MG63 (cell line): Measurements from ENCODE around the gene ZSWIM7. TPM values are rescaled to one million over a fixed set of nuclear protein-coding genes. Genes with fewer than 3 reads are reported as not detected.
A peak's percentile ranks its signal among the peaks of the same experiment; 100 is the strongest.

ENCODE experiments used
- DNase-seq: peaks from one replicate; pipeline ENCODE4 v3.0.0-alpha.2; 2020
- H3K27me3 ChIP-seq: fragments of 250-450 bp; sonication (Bioruptor Pico); 2 replicates; pipeline ENCODE4 v1.5.1; 2020; ENCODE audit warnings: mild to moderate bottlenecking, moderate library complexity
- H3K36me3 ChIP-seq: fragments of 250-450 bp; sonication (Bioruptor Pico); 2 replicates; pipeline ENCODE4 v1.5.1; 2020; ENCODE audit warnings: mild to moderate bottlenecking, moderate library complexity
- H3K4me3 ChIP-seq: fragments of 250-450 bp; sonication (Bioruptor Pico); 2 replicates; pipeline ENCODE4 v1.5.1; 2020; ENCODE audit warnings: mild to moderate bottlenecking, moderate library complexity
- H3K9me3 ChIP-seq: fragments of 250-450 bp; sonication (Bioruptor Pico); 2 replicates; pipeline ENCODE4 v1.5.1; 2020; ENCODE audit warnings: mild to moderate bottlenecking, moderate library complexity
- total RNA-seq: library from RNA; depleted of rRNA; stranded (reverse); fragments of >200 nt; shearing (Covaris generic); gene quantifications from 2 replicates; pipeline ENCODE4 v1.2.3, GENCODE V29; 2014; ENCODE audit warnings: low replicate concordance

The ZSWIM7 gene
- total RNA-seq, 1 experiment from 2014 or later = 11.5 TPM

GRCh38 chr17:15970500-15970899 is 29.0 kb downstream of the ZSWIM7 start:
- no peaks in the 10 kb centered on the region for H3K27me3 ChIP-seq
- DNase-seq = no peak
- peaks cover 7% of the 10 kb centered on the region; the same call in 1 of the 2 replicates for H3K36me3 ChIP-seq
- no peaks in the 10 kb centered on the region for H3K9me3 ChIP-seq
- H3K4me3 ChIP-seq = no peak overlapping the region

GRCh38 chr17:15969463-15969862 is 30.0 kb downstream of the ZSWIM7 start:
- Histone ChIP-seq H3K4me3 (no peak overlapping the region), H3K9me3 (no peaks in the 10 kb centered on the region), H3K36me3 (peaks cover 3% of the 10 kb centered on the region; the same call in 1 of the 2 replicates), H3K27me3 (no peaks in the 10 kb centered on the region)
- DNase-seq = no peak

GRCh38 chr17:15967706-15968399 is 31.7 kb downstream of the ZSWIM7 start:
- no peaks in the 10 kb centered on the region for H3K9me3 ChIP-seq
- H3K4me3 ChIP-seq = no peak overlapping the region
- no peaks in the 10 kb centered on the region for H3K27me3 ChIP-seq
- H3K36me3 ChIP-seq = peaks cover 3% of the 10 kb centered on the region; the same call in 1 of the 2 replicates
- no peak for DNase-seq

- no peak for DNase-seq
- no peaks in the 10 kb centered on the region for H3K27me3 ChIP-seq
- H3K9me3 ChIP-seq = no peaks in the 10 kb centered on the region
- peaks cover 3% of the 10 kb centered on the region; the same call in 1 of the 2 replicates for H3K36me3 ChIP-seq
- no peak overlapping the region for H3K4me3 ChIP-seq
Observed at GRCh38 chr17:15966879-15967248, 32.6 kb downstream of the ZSWIM7 start.

GRCh38 chr17:15966183-15966878 is 33.2 kb downstream of the ZSWIM7 start:
- Histone ChIP-seq H3K9me3 (no peaks in the 10 kb centered on the region), H3K4me3 (no peak overlapping the region), H3K36me3 (peaks cover 3% of the 10 kb centered on the region; the same call in 1 of the 2 replicates), H3K27me3 (no peaks in the 10 kb centered on the region)
- no peak for DNase-seq

- peaks cover 3% of the 10 kb centered on the region; the same call in 1 of the 2 replicates for H3K36me3 ChIP-seq
- H3K27me3 ChIP-seq = no peaks in the 10 kb centered on the region
- no peaks in the 10 kb centered on the region for H3K9me3 ChIP-seq
- DNase-seq = no peak
- no peak overlapping the region for H3K4me3 ChIP-seq
Observed at GRCh38 chr17:15965528-15965927, 34.0 kb downstream of the ZSWIM7 start.

GRCh38 chr17:15963670-15964110 is 35.8 kb downstream of the ZSWIM7 start:
- H3K4me3 ChIP-seq = no peak overlapping the region
- DNase-seq = peak; percentile 64

GRCh38 chr17:15958484-15958854 is 41.0 kb downstream of the ZSWIM7 start:
- Histone ChIP-seq H3K36me3 (no peaks in the 10 kb centered on the region; the same call in 1 of the 2 replicates), H3K4me3 (no peak overlapping the region)

More at GRCh38 chr17:15963670-15964110, 35.8 kb downstream of the ZSWIM7 start:
- H3K36me3 ChIP-seq = no peaks in the 10 kb centered on the region
- no peaks in the 10 kb centered on the region for H3K27me3 ChIP-seq
- no peaks in the 10 kb centered on the region for H3K9me3 ChIP-seq

GRCh38 chr17:15957608-15958307 is 41.7 kb downstream of the ZSWIM7 start:
- Histone ChIP-seq H3K4me3 (no peak overlapping the region), H3K36me3 (no peaks in the 10 kb centered on the region; the same call in 1 of the 2 replicates), H3K27me3 (no peaks in the 10 kb centered on the region), H3K9me3 (no peaks in the 10 kb centered on the region)
- DNase-seq = no peak

More at GRCh38 chr17:15958484-15958854, 41.0 kb downstream of the ZSWIM7 start:
- Histone ChIP-seq H3K27me3 (no peaks in the 10 kb centered on the region), H3K9me3 (no peaks in the 10 kb centered on the region)
- DNase-seq = no peak

- no peak overlapping the region for H3K4me3 ChIP-seq
- no peaks in the 10 kb centered on the region; the same call in 1 of the 2 replicates for H3K36me3 ChIP-seq
- no peak for DNase-seq
- no peaks in the 10 kb centered on the region for H3K27me3 ChIP-seq
- no peaks in the 10 kb centered on the region for H3K9me3 ChIP-seq
Observed at GRCh38 chr17:15957206-15957605, 42.3 kb downstream of the ZSWIM7 start.

GRCh38 chr17:15955793-15956541 is 43.5 kb downstream of the ZSWIM7 start:
- Histone ChIP-seq H3K4me3 (no peak overlapping the region), H3K36me3 (no peaks in the 10 kb centered on the region; the same call in 1 of the 2 replicates), H3K9me3 (no peaks in the 10 kb centered on the region), H3K27me3 (no peaks in the 10 kb centered on the region)
- no peak for DNase-seq

GRCh38 chr17:15954222-15954621 is 45.3 kb downstream of the ZSWIM7 start:
- Histone ChIP-seq H3K27me3 (no peaks in the 10 kb centered on the region), H3K4me3 (no peak overlapping the region), H3K36me3 (no peaks in the 10 kb centered on the region; the same call in 1 of the 2 replicates), H3K9me3 (no peaks in the 10 kb centered on the region)
- DNase-seq = peak; percentile 84

GRCh38 chr17:15952916-15953790 is 46.4 kb downstream of the ZSWIM7 start:
- DNase-seq = no peak
- Histone ChIP-seq H3K4me3 (no peak overlapping the region), H3K9me3 (no peaks in the 10 kb centered on the region), H3K36me3 (no peaks in the 10 kb centered on the region; the same call in 1 of the 2 replicates), H3K27me3 (no peaks in the 10 kb centered on the region)

- no peak for DNase-seq
- Histone ChIP-seq H3K4me3 (no peak overlapping the region), H3K9me3 (no peaks in the 10 kb centered on the region), H3K36me3 (no peaks in the 10 kb centered on the region; the same call in 1 of the 2 replicates), H3K27me3 (no peaks in the 10 kb centered on the region)
Observed at GRCh38 chr17:15952048-15952532, 47.4 kb downstream of the ZSWIM7 start.

- no peak for DNase-seq
- H3K9me3 ChIP-seq = no peaks in the 10 kb centered on the region
Observed at GRCh38 chr17:15951368-15952047, 48.0 kb downstream of the ZSWIM7 start.

More at GRCh38 chr17:15951368-15952047, 48.0 kb downstream of the ZSWIM7 start:
- Histone ChIP-seq H3K4me3 (no peak overlapping the region), H3K27me3 (no peaks in the 10 kb centered on the region), H3K36me3 (no peaks in the 10 kb centered on the region; the same call in 1 of the 2 replicates)
